Ovary (tissue), 9 donors: ENCODE data around the gene PMS1. TPM values are rescaled to one million over a fixed set of nuclear protein-coding genes. Genes with fewer than 3 reads are reported as not detected.
"Not testable (repeated sequence)": the region's sequence is repeated elsewhere in the genome, so short reads cannot be mapped to it uniquely, and the experiment has no call there.

ENCODE experiments used
- DNase-seq, 5 donors: peaks; one replicate each; pipeline ENCODE4 v3.0.0-alpha.2; 2019 to 2020
- H3K27ac ChIP-seq, 2 donors: fragments of 200-600 bp; one replicate each; pipeline versions ENCODE4 v1.5.1 to v1.8.0; 2019 to 2022
- H3K27me3 ChIP-seq: fragments of 200-600 bp; one replicate; pipeline ENCODE4 v1.8.0; 2022
- H3K36me3 ChIP-seq: fragments of 200-600 bp; sonication (generic); one replicate; pipeline ENCODE4 v1.5.1; 2019
- H3K4me1 ChIP-seq: one replicate; pipeline ENCODE4 v1.8.1; 2013; ENCODE audit warnings: mild to moderate bottlenecking, moderate library complexity; ENCODE audit not compliant: insufficient read depth
- H3K4me3 ChIP-seq: fragments of 200-600 bp; sonication (generic); one replicate; pipeline ENCODE4 v1.5.1; 2017
- H3K9me3 ChIP-seq, 2 donors: fragments of 200-600 bp in 1 of 2; sonication (generic) in 1 of 2; one replicate each; pipeline versions ENCODE4 v1.5.1 to v1.8.1; 2013 to 2019; ENCODE audit warnings: mild to moderate bottlenecking in 1 of 2, moderate library complexity in 1 of 2
- EP300 ChIP-seq: sonication (generic); formaldehyde crosslinking; IDR thresholded peaks from one replicate; pipeline ENCODE4 v1.6.1; 2017; ENCODE audit warnings: antibody characterized with exemption
- POLR2A ChIP-seq: fragments of 450-650 bp; IDR thresholded peaks from one replicate; pipeline ENCODE4 v1.6.1; 2017; ENCODE audit warnings: antibody characterized with exemption, mild to moderate bottlenecking, moderate library complexity
- WGBS, 3 donors: extraction: QIAGEN DNeasy Blood & Tissue Kit in 1 of 3; methylation state at CpG; one replicate each; pipeline versions ENCODE4 v1.1.5 to v1.1.7; 2013 to 2017; 5-methylcytosine and 5-hydroxymethylcytosine counted together
- intact Hi-C, 4 donors: fragments of 100-400 bp; cut with DNase I; formaldehyde crosslinking; loops; one replicate each; pipeline versions ENCODE4 v1.11.0 to v1.15.1; 2022 to 2023
- polyA plus RNA-seq, 2 donors: library from polyadenylated mRNA; stranded (reverse); fragments of 200-250 nt in 1 of 2; fragments of 350-450 nt in 1 of 2; fragmentation: Illumina TruSeq in 1 of 2; extraction: RNeasy Lipid Tissue Mini Kit (QIAGEN cat#74804) in 1 of 2; gene quantifications; one replicate each; pipeline ENCODE4 v1.2.3, GENCODE V29; 2013 to 2014
- total RNA-seq, 7 donors: library from RNA; depleted of rRNA in 2 of 7; stranded (reverse); fragments of >200 nt in 2 of 7; fragmentation: NEBNext Ultra II Directional in 3 of 7; extraction: Animal tissue kit (Norgen Biotek cat#: 25700) in 3 of 7; gene quantifications; one replicate each; pipeline versions ENCODE4 v1.1.0 to v1.2.4, GENCODE V29; 2016 to 2023
- TF ChIP-seq, protein P1 (sequence below), 3 donors: fragments of 450-650 bp in 2 of 3; fragments of 200-600 bp in 1 of 3; IDR thresholded peaks; one replicate each; pipeline versions ENCODE4 v1.5.1 to v1.8.0; 2016 to 2022; ENCODE audit warnings: antibody characterized with exemption in 3 of 3, mild to moderate bottlenecking in 1 of 3
- donor health status: DM: no; HTN: no; CAD: no; lungs with moderate emphysema.
- donor health status: DM: no; HTN: no; CAD: no.
- donor health status: Bipolar disorder and iron deficiency.
- donor health status: DM: yes; HTN: yes; CAD: no.
- donor health status: DM: no; HTN: no; CAD: no.
- donor health status: DM: yes; HTN: yes; CAD: no.

The PMS1 gene
- total and polyA plus RNA-seq, 9 donors = 9.0 to 37.0 (median 23.5) TPM

GRCh38 chr2:189829102-189829833, 45.0 kb downstream of the PMS1 start:
- H3K27ac ChIP-seq = no peak overlapping the region
- no peaks in the 10 kb centered on the region for H3K27me3 ChIP-seq
- TF ChIP-seq EP300 (no peak), POLR2A (no peak)
- TF ChIP-seq, protein P1, sequence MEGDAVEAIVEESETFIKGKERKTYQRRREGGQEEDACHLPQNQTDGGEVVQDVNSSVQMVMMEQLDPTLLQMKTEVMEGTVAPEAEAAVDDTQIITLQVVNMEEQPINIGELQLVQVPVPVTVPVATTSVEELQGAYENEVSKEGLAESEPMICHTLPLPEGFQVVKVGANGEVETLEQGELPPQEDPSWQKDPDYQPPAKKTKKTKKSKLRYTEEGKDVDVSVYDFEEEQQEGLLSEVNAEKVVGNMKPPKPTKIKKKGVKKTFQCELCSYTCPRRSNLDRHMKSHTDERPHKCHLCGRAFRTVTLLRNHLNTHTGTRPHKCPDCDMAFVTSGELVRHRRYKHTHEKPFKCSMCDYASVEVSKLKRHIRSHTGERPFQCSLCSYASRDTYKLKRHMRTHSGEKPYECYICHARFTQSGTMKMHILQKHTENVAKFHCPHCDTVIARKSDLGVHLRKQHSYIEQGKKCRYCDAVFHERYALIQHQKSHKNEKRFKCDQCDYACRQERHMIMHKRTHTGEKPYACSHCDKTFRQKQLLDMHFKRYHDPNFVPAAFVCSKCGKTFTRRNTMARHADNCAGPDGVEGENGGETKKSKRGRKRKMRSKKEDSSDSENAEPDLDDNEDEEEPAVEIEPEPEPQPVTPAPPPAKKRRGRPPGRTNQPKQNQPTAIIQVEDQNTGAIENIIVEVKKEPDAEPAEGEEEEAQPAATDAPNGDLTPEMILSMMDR (IDR thresholded peaks at IDR 0.05) = no peak
- no peak overlapping the region for H3K4me3 ChIP-seq
- no peaks in the 10 kb centered on the region for H3K9me3 ChIP-seq
- 74 to 83% (median 77%) methylated on average over 4 of the region's 4 CpGs for WGBS, 3 donors
- no peak for DNase-seq
- intact Hi-C loops = no loop called here
- no peaks in the 10 kb centered on the region for H3K36me3 ChIP-seq
- H3K4me1 ChIP-seq = no peaks in the 10 kb centered on the region

DNA sequence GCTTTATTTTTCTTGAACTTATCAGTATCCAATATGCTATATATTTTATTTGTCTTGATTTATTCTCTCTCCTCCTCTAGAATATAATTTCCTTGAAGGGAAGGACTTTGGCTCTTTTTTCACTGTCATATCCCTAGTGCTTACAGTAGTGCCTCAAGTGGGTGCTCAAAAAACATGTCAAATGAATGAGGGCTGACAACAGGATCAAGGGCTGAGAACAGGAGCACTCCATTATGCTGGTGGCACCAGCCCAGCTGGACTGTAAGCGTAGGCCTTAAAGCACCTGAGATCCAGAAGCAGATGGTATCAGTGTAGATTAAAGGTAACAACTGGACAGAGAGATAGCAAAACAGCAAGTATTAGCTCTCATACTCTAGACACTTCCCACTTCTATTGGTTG, 46.3 kb downstream of the PMS1 start:
- no peak for DNase-seq
- H3K4me1 ChIP-seq = peaks cover under 1% of the 10 kb centered on the region
- TF ChIP-seq POLR2A (no peak), EP300 (no peak)
- TF ChIP-seq, protein P1 (IDR thresholded peaks at IDR 0.05) = no peak
- no peaks in the 10 kb centered on the region for H3K27me3 ChIP-seq
- no peak overlapping the region for H3K27ac ChIP-seq
- H3K4me3 ChIP-seq = no peak overlapping the region
- no peaks in the 10 kb centered on the region for H3K36me3 ChIP-seq
- intact Hi-C loops = no loop called here
- 96 to 100% (median 98%) methylated on average over 1 of the region's 1 CpG for WGBS, 3 donors
- no peaks in the 10 kb centered on the region for H3K9me3 ChIP-seq

DNA sequence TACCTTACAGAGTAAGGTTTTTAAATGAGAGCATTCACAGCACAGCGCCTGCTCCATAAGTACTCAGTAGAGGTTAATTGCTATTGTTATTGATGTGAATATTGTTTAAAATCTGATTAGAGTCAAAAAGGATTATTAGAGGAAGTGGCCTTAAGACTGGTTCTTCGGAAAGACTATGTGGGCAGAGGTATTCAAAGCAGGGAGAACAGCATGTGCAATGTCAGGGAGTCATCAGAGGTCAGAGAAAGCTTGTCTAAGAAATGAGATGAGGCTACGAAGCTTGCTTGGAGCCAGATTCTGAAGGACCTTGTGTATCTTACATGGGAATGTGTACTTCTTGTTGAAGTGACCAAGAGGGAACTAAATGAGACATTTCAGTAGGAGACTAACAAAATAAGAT, 49.8 kb downstream of the PMS1 start:
- TF ChIP-seq EP300 = no peak
- TF ChIP-seq, protein P1 (IDR thresholded peaks at IDR 0.05) = no peak
- no peak for TF ChIP-seq POLR2A
- no peak overlapping the region for H3K27ac ChIP-seq
- H3K4me1 ChIP-seq = peaks cover 3% of the 10 kb centered on the region
- intact Hi-C loops = no loop called here
- no peaks in the 10 kb centered on the region for H3K9me3 ChIP-seq
- no peak for DNase-seq
- 77 to 84% (median 79%) methylated on average over 3 of the region's 3 CpGs for WGBS, 3 donors
- H3K27me3 ChIP-seq = no peaks in the 10 kb centered on the region
- H3K36me3 ChIP-seq = no peaks in the 10 kb centered on the region
- H3K4me3 ChIP-seq = no peak overlapping the region

DNA sequence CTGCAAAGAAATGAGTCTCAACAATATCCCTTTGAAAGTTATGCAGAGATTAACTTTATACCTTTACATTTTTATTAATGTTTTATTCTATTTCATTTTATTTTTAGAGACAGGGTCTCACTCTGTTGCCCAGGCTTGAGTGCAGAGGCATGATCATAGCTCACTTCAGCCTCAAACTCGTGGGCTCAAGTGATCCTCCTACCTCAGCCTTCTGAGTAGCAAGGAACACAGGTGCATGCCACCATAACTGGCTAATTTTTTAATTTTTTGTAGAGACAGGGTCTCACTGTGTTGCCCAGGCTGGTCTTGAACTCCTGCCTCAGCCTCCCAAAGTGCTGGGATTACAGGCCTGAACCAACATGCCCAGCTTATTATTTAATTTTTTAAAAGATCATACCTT, 50.4 kb downstream of the PMS1 start:
- H3K4me1 ChIP-seq, intact Hi-C loops, H3K36me3 ChIP-seq, H3K4me3 ChIP-seq, H3K27me3 ChIP-seq, H3K27ac ChIP-seq, DNase-seq, H3K9me3 ChIP-seq: not testable (repeated sequence)
- 86 to 94% (median 93%) methylated on average over 1 of the region's 1 CpG for WGBS, 3 donors

DNA sequence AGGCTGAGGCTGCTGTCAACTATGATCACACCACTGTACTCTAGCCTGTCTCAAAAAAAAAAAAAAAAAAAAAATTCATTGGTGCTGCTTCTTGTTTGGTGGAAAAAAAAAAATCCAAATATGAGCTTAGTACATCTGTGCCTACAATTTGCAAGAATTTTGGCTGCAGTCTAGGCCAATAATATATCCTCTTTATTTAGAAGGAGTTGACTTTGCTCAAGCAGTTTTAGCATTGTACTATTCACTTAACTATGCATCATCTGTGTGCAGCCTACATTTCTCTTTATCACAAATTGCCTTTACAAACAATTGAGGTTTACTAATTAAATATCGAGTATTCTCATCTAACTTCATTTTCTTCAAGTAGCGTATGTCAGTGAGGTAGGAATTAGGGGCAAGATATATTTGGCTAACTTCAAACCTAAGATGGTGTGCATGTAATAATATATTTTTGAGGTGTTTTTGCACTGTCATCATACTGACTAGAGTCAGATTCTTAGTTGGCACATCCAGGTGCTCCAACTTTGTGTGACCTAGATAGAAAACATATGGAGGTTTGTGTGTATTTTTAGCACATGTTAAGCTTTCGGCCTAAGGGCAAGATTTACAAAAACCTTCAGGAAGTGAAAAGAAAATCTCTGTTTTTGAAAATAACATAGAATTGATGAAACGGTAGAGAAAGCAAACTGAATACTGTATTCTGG, 51.8 kb downstream of the PMS1 start:
- Histone ChIP-seq H3K27me3 (no peaks in the 10 kb centered on the region), H3K9me3 (no peaks in the 10 kb centered on the region), H3K27ac (no peak overlapping the region), H3K4me1 (peaks cover 3% of the 10 kb centered on the region), H3K4me3 (no peak overlapping the region), H3K36me3 (no peaks in the 10 kb centered on the region)
- DNase-seq = no peak
- intact Hi-C loops = no loop called here
- 40 to 44% (median 41%) methylated on average over 4 of the region's 4 CpGs for WGBS, 3 donors
- TF ChIP-seq, protein P1 (IDR thresholded peaks at IDR 0.05) = no peak
- TF ChIP-seq POLR2A (no peak), EP300 (no peak)
